A673 (cell line): ENCODE results near the gene PRKAG2.

ENCODE experiments used
- CTCF ChIP-seq: fragments of 300-800, 200-600 bp; sonication (generic); conservative IDR thresholded peaks from 2 replicates; pipeline ENCODE4 v1.5.1; 2017; ENCODE audit warnings: low read depth, mild to moderate bottlenecking, antibody characterized with exemption, low read length, moderate library complexity, mixed read lengths
- EZH2 ChIP-seq: fragments of 200-600 bp; sonication (generic); IDR thresholded peaks from 2 replicates; pipeline ENCODE4 v1.6.1; 2017; ENCODE audit warnings: borderline replicate concordance, low read depth, mild to moderate bottlenecking, mixed read lengths, antibody characterized with exemption, low read length; ENCODE audit not compliant: poor library complexity, severe bottlenecking

DNA sequence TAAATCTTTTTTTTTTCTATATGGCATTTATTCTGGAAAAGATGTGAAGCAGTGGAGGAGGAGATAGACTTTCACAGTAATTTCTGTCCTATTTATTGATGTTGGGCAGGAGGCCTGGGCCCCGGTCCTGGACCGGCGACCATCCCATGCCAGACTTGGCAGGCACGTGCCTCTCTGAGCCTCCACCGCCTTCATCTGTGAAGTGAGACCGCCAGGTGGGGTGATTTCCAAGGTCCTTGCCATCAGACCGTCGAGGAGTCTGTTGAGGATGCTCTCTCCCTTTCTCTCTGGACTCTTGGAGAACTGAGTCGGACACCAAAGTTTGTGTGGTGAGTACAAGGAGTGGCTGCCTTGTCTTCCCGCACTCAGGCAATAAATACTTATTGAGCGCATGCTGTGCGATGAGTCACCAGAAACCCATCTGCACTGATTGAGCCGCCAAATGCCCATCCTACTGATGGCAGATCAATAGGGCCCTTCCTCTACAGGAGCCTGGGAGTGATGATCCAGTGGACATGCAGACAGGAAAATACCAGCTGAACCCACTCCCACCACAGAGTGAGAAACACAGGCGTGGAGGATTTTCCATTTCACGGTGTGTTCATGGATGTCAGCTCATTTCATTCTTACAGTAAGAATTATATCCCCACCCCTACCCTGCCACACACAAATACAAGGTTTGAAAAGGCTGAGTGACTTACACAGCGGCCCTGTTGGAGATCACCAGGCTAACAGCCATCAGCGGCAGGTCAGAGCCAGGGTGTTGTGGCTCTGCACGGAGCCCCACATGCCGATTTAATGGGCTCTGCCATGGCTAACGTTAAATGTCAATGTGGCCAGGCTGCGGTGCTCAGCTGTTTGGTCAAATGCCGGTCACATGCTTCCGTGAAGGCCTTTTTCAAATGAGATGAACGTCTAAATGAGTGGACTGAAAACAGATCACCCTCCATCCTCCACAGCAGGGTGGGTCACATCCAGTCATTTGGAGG, 11.5 kb upstream of the PRKAG2 start:
- TF ChIP-seq CTCF (no peak), EZH2 (no peak)
